GM20431 (cell line): ENCODE measurements around the gene CRYBG3.

Source experiments
- in situ Hi-C: fragments of 300-500 bp; cut with MseI, MboI; formaldehyde crosslinking; loops from one replicate; pipeline ENCODE4 v1.15.0; 2020; ENCODE audit warnings: low sequenced_read_pairs; ENCODE audit not compliant: unreplicated experiment

The CRYBG3 gene

GRCh38 chr3:97821774-97822358 lies at the start of gene CRYBG3:
TSS of gene CRYBG3 (plus strand) at chr3:97822011. CDS start at chr3:97822207, 196 bp downstream.
- in situ Hi-C loops, result no loop called here

DNA sequence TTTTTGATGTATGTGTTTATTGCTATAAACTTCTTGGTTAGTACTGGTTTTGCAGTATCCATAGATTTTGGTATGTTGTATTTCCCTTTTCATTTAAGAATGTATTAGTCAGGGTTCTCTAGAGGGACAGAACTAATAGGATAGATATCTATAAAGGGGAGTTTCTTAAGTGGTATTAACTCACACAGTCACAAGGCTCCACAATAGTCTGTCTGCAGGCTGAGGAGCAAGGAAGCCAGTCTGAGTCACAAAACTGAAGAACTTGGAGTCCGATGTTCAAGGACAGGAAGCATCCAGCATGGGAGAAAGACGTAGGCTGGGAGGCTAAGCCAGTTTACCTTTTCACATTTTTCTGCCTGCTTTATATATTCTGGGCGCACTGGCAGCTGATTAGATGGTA lies 48.9 kb upstream of the CRYBG3 start:
- in situ Hi-C loops, result no loop called here

- in situ Hi-C loops, result loop anchor here (25.0 kb wide), 1 partner anchor 559 kb away; no protein-coding TSS in a partner anchor
Measured at GRCh38 chr3:97778152-97778551, 43.7 kb upstream of the CRYBG3 start.

- in situ Hi-C loops, result loop anchor here (5.0 to 25.0 kb wide), 2 partner anchors 229 to 544 kb away; no protein-coding TSS in a partner anchor
Measured at GRCh38 chr3:97793420-97794019, 28.3 kb upstream of the CRYBG3 start.

GRCh38 chr3:97795951-97796350 lies 25.9 kb upstream of the CRYBG3 start:
- in situ Hi-C loops, result loop anchor here (25.0 kb wide), 1 partner anchor 541 kb away; no protein-coding TSS in a partner anchor

DNA sequence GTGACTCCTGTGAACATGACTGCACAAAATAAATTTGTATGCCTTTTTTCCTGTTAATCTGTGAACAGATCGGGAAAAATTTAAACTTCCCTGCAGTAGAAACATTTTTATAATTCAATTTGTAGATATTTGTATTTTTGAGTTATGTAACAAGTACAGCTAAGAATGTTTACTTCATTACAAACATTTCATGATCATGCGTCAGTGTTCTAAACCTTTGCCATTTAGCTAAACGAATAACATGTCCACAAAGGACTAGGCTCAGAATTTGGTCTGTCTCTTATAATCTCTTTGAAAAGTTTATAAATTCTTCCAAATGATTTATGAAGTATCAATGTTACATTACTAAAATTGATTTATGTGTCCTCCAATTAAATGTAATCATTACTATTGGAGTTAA lies 17.3 kb upstream of the CRYBG3 start:
- in situ Hi-C loops, result no loop called here

- in situ Hi-C loops, result no loop called here
Measured at GRCh38 chr3:97810779-97811390, 10.9 kb upstream of the CRYBG3 start.

- in situ Hi-C loops, result no loop called here
Measured at GRCh38 chr3:97815149-97815917, 6.5 kb upstream of the CRYBG3 start.

DNA sequence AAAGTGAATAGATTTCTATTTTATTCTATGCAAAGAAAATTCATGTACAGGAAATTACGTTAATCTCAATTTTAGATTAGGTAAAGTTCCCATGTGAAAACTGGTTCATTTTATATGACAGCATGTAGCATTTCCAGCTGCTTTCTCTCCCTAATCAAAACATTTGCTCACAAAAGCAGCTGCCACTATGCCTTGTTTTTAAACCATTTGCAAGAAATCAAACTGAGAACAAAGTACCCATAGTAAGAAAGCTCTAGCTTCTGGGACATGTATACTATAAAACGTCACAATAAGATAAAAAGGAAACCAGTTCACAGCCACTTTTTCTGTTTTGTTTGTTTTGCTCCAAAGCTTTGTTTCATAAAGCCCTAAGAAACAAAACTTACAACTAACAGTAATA lies 5.0 kb upstream of the CRYBG3 start:
- in situ Hi-C loops, result no loop called here

GRCh38 chr3:97817965-97818364 lies 3.8 kb upstream of the CRYBG3 start:
- in situ Hi-C loops, result no loop called here

DNA sequence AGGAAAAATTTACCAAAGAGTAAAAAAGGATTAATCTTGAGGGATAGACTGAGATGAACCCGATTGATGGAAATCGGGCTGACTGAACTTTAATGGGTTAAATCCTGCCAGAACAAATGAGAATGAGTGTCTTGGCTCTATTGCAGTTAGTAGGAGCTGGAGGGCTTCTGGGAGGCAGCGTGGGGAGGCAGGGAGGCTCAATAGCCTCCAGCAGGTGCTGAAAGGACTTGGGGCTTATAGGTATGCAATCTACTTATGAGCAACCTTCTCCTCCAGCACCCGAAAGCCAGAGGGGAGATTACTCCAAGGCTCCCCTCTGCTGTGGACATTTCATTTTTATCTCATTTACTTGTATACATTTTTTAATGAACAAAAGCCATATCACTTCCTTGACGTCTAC lies 1.0 kb upstream of the CRYBG3 start:
- in situ Hi-C loops, result no loop called here

DNA sequence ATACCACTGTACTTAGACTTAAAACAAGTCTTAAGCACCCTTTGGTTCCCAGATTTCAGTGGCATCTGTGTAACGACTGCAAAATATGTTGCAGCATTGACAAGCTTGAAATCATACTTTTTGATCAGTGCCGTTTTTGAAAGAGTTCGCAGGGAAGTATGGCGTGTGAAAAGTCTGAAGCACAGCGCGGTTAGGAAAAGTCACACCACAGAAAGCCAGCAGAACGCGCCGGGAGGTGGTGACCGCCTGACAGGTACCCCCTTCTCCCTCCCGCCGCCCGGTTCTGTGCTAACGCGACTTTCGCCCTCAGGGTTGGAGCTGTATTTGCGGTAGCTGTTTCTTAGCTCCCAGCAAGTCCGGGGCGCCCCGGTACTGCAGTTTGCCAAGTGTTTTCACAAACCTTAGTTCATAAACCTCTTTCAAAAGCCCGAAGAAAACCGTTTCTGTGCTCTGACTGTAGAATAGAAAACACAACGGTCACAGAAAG lies 481 bp upstream of the CRYBG3 start:
- in situ Hi-C loops, result no loop called here

DNA sequence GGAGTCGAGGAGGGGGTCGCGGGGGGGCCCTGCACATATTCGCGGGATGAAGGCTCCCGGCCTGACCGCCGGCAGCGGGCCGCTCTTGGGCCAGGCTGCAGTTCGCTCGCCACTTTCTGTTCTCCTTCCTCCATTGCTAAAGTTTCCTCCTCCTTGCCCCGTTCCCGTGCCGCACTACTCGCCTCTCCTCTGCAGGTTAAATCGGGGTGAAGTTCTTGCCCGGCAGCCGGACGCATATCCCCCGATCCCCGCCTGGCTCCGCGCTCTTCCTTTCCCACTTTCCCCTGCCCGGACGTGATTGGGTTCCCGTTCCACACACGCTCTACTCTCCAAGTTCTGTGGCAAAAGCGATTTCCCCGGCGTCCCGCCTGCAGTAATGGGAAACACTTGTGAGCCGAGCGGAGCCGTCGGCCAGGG lies 556 bp downstream of the CRYBG3 start:
- in situ Hi-C loops, result no loop called here

- in situ Hi-C loops, result no loop called here
Measured at GRCh38 chr3:97823046-97824004, 1.5 kb downstream of the CRYBG3 start.

GRCh38 chr3:97825101-97825500 lies 3.3 kb downstream of the CRYBG3 start:
- in situ Hi-C loops, result no loop called here

DNA sequence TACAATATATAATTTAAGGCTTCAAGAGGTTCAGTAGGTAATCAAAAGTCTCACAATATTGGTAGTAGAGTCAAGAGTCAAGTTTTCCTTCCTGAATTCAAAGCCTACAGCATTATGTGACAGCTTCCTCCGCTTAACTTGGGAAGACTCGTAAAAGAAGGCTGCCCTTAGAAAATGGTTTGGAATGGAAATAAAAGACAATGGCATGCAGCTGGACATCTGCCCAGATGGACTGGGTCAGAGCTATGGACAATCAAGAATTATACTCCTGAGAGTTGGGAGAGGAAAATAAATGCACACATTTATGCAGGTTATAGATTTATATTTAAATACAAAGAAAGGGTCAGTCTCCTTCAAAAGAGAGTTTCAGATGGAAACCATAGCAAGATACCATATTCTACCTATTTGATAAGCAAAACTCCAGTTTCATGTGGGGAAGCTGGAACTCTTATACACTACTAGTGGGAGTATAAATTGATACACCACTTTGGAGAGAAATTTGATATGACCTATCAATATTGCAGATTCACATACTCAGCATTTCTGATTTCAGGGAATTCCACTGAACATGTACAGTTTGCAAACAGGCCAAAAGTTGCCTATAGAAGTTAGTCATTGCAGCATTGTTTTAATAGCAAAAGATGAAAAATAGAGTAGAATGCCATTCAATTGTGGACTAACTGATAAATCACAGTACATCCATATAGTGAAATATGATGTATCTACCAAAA lies 6.1 kb downstream of the CRYBG3 start:
- in situ Hi-C loops, result no loop called here

DNA sequence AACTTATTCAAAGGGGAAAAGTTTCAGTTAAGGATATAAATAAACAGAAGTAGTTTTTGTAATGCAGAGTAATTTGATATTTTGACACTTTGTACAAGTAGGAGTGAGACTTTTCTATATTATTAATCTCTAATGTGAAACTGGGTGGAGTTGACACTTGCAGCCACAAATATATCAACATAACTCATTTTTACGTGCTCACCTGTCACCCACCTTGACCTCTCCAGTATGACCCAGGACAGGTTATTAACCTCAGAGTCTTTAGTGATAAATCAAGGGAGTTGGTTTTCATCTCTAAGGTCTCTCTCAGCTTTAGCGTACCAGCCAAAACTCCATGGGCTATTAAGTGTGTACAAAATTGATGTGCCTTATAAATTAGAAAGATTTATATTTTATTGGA lies 7.4 kb downstream of the CRYBG3 start:
- in situ Hi-C loops, result no loop called here

GRCh38 chr3:97830638-97831037 lies 8.8 kb downstream of the CRYBG3 start:
- in situ Hi-C loops, result no loop called here

GRCh38 chr3:97831140-97831539 lies 9.3 kb downstream of the CRYBG3 start:
- in situ Hi-C loops, result no loop called here
